HEK293T (cell line): ENCODE data around the gene STON1.

ENCODE experiments used
- CTCF ChIA-PET: fragments of 350-600 bp; formaldehyde crosslinking; extraction: SDS; loops from one replicate; lab custom pipeline; 2021; ENCODE audit warnings: antibody characterized with exemption, inconsistent platforms; lab: Yijun Ruan, JAX
- POLR2A ChIA-PET: fragments of 350-600 bp; formaldehyde crosslinking; extraction: SDS; loops from one replicate; lab custom pipeline; 2020; ENCODE audit warnings: antibody characterized with exemption, inconsistent platforms; lab: Yijun Ruan, JAX
- DNase-seq: peaks from one replicate; pipeline ENCODE4 v3.0.0; 2012; ENCODE audit warnings: mixed read lengths; ENCODE audit errors: extremely low spot score
- ARNT ChIP-seq: fragments of 450-650 bp; IDR thresholded peaks from 2 replicates; pipeline ENCODE4 v1.6.1; 2017; ENCODE audit warnings: mild to moderate bottlenecking
- BHLHE40 ChIP-seq: fragments of 450-650 bp; IDR thresholded peaks from 2 replicates; pipeline ENCODE4 v1.6.1; 2016; ENCODE audit warnings: mild to moderate bottlenecking, moderate library complexity, borderline replicate concordance
- CTBP1 ChIP-seq: fragments of 450-650 bp; IDR thresholded peaks from 2 replicates; pipeline ENCODE4 v1.6.1; 2016; ENCODE audit warnings: borderline replicate concordance
- ELF4 ChIP-seq: fragments of 450-650 bp; IDR thresholded peaks from 2 replicates; pipeline ENCODE4 v1.6.1; 2017; ENCODE audit warnings: antibody characterized with exemption
- FOXA1 ChIP-seq: fragments of 450-650 bp; IDR thresholded peaks from 2 replicates; pipeline ENCODE4 v1.6.1; 2016; ENCODE audit warnings: mild to moderate bottlenecking
- FOXK2 ChIP-seq: fragments of 450-650 bp; IDR thresholded peaks from 2 replicates; pipeline ENCODE4 v1.6.1; 2016; ENCODE audit warnings: mild to moderate bottlenecking
- FOXM1 ChIP-seq: fragments of 450-650 bp; IDR thresholded peaks from 2 replicates; pipeline ENCODE4 v1.6.1; 2017; ENCODE audit warnings: mild to moderate bottlenecking, borderline replicate concordance
- HDGF ChIP-seq: fragments of 450-650 bp; IDR thresholded peaks from 2 replicates; pipeline ENCODE4 v1.6.1; 2017; ENCODE audit warnings: antibody characterized with exemption, borderline replicate concordance
- L3MBTL2 ChIP-seq: fragments of 450-650 bp; conservative IDR thresholded peaks from 2 replicates; pipeline ENCODE4 v1.6.1; 2016; ENCODE audit warnings: mild to moderate bottlenecking
- LEF1 ChIP-seq: fragments of 450-650 bp; IDR thresholded peaks from 2 replicates; pipeline ENCODE4 v1.6.1; 2017; ENCODE audit warnings: mild to moderate bottlenecking, borderline replicate concordance
- NFRKB ChIP-seq: fragments of 450-650 bp; IDR thresholded peaks from 2 replicates; pipeline ENCODE4 v1.6.1; 2016; ENCODE audit warnings: mild to moderate bottlenecking, moderate library complexity
- PKNOX1 ChIP-seq: fragments of 450-650 bp; IDR thresholded peaks from 2 replicates; pipeline ENCODE4 v1.6.1; 2016
- SP1 ChIP-seq: fragments of 450-650 bp; IDR thresholded peaks from 2 replicates; pipeline ENCODE4 v1.6.1; 2017
- SUZ12 ChIP-seq: fragments of 450-650 bp; IDR thresholded peaks from 2 replicates; pipeline ENCODE4 v1.6.1; 2016; ENCODE audit warnings: mild to moderate bottlenecking
- TARDBP ChIP-seq: fragments of 450-650 bp; IDR thresholded peaks from 2 replicates; pipeline ENCODE4 v1.6.1; 2016
- ZNF384 ChIP-seq: fragments of 450-650 bp; IDR thresholded peaks from 2 replicates; pipeline ENCODE4 v1.6.1; 2016

STON1 gene

GRCh38 chr2:48532174-48532573, 2.2 kb downstream of the STON1 start:
- ChIA-PET POLR2A (no interaction called here), CTCF (no interaction called here)
- TF ChIP-seq HDGF, result no peak
- no peak for TF ChIP-seq BHLHE40
- no peak for TF ChIP-seq FOXA1
- TF ChIP-seq NFRKB, result no peak
- TF ChIP-seq PKNOX1, result no peak
- TF ChIP-seq L3MBTL2, result no peak
- no peak for TF ChIP-seq TARDBP
- no peak for TF ChIP-seq SP1
- TF ChIP-seq LEF1, result no peak
- TF ChIP-seq ELF4, result no peak
- TF ChIP-seq ZNF384, result no peak
- TF ChIP-seq SUZ12, result no peak
- no peak for TF ChIP-seq FOXK2
- TF ChIP-seq ARNT, result no peak
- DNase-seq, result no peak

DNA sequence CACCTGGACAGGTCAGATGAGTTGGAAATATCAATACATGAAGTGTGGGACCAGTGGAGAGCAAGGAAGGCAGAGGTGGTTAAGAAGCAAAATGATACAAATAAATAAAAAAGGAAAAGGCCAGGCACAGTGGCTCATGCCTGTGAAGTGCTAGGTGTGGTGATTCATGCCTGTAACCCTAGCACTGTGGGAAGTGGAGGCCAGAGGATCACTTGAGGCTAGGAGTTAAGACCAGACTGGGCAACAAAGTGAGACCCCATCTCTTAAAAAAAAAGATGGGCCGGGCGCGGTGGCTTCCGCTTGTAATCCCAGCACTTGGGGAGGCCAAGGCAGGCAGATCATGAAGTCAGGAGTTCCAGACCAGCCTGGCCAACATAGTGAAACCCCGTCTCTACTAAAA, 2.9 kb downstream of the STON1 start:
- no peak for DNase-seq
- TF ChIP-seq FOXK2, result no peak
- TF ChIP-seq HDGF, result no peak
- no peak for TF ChIP-seq L3MBTL2
- no peak for TF ChIP-seq NFRKB
- no peak for TF ChIP-seq ZNF384
- TF ChIP-seq FOXM1, result no peak
- TF ChIP-seq TARDBP, result no peak
- TF ChIP-seq SP1, result no peak
- no peak for TF ChIP-seq CTBP1
- no peak for TF ChIP-seq FOXA1
- TF ChIP-seq BHLHE40, result no peak
- no peak for TF ChIP-seq ARNT
- no peak for TF ChIP-seq SUZ12
- TF ChIP-seq ELF4, result no peak
- TF ChIP-seq LEF1, result no peak
- TF ChIP-seq PKNOX1, result no peak
- ChIA-PET POLR2A (no interaction called here), CTCF (no interaction called here)

DNA sequence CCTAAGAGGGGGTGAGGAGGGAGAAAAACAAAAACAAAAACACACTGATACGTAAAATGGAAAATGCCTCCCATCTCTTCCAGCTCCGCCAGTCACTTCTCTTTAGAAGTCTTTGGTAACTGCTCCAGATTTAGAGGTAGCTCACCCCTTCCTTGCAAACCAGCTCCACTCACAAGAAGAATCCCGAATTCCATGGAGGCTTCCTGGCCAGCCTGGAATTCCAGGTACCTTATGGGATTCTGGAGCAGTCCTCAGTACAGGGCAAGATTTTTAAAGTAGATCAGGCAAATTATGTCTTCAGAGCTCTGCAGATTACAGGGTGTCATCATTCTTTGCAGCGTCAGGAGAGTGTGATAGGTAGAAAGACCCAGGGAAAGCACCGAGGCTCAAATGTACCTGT, 4.8 kb downstream of the STON1 start:
- no peak for DNase-seq
- POLR2A ChIA-PET, result no interaction called here
- CTCF ChIA-PET, result interaction anchor here (0.6 to 0.7 kb wide), 3 partner anchors 19 to 628 kb away, joined by 3 read pairs; partner anchors contain the start of gene FBXO11
- TF ChIP-seq ARNT, result no peak
- TF ChIP-seq HDGF, result no peak
- TF ChIP-seq FOXK2, result no peak
- no peak for TF ChIP-seq NFRKB
- TF ChIP-seq TARDBP, result no peak
- no peak for TF ChIP-seq CTBP1
- no peak for TF ChIP-seq L3MBTL2
- TF ChIP-seq ZNF384, result no peak
- TF ChIP-seq ELF4, result no peak

- ChIA-PET CTCF (interaction anchor here (1.1 kb wide), 1 partner anchor 9 kb away, joined by 3 read pairs; no protein-coding TSS in a partner anchor), POLR2A (no interaction called here)
Observed at GRCh38 chr2:48540237-48540935, 10.4 kb downstream of the STON1 start.

GRCh38 chr2:48541666-48542389, 11.9 kb downstream of the STON1 start:
- CTCF ChIA-PET, result no interaction called here
- no peak for TF ChIP-seq BHLHE40
- TF ChIP-seq ELF4, result no peak
- no peak for TF ChIP-seq FOXM1
- TF ChIP-seq FOXA1, result no peak
- no peak for TF ChIP-seq TARDBP
- TF ChIP-seq LEF1, result no peak
- no peak for TF ChIP-seq CTBP1
- TF ChIP-seq ZNF384, result no peak
- TF ChIP-seq SUZ12, result no peak
- no peak for TF ChIP-seq FOXK2
- no peak for TF ChIP-seq NFRKB
- no peak for TF ChIP-seq PKNOX1
- no peak for TF ChIP-seq SP1
- no peak for DNase-seq
- POLR2A ChIA-PET, result no interaction called here

More at GRCh38 chr2:48540237-48540935, 10.4 kb downstream of the STON1 start:
- no peak for DNase-seq
- TF ChIP-seq CTBP1 (no peak), BHLHE40 (no peak), NFRKB (no peak), FOXM1 (no peak), FOXK2 (no peak), LEF1 (no peak), SUZ12 (no peak)
